HG02642 (cell line): ENCODE measurements around the gene PSMG3.
A peak's percentile ranks its signal among the peaks of the same experiment; 100 is the strongest.

Source experiments
- ATAC-seq: cut with Tn5 transposase; IDR thresholded peaks from one replicate; pipeline ENCODE4 v1.9.1; 2021; ENCODE audit warnings: mild to moderate bottlenecking; ENCODE audit not compliant: unreplicated experiment, poor library complexity

The PSMG3 gene, protein sequence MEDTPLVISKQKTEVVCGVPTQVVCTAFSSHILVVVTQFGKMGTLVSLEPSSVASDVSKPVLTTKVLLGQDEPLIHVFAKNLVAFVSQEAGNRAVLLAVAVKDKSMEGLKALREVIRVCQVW

DNA sequence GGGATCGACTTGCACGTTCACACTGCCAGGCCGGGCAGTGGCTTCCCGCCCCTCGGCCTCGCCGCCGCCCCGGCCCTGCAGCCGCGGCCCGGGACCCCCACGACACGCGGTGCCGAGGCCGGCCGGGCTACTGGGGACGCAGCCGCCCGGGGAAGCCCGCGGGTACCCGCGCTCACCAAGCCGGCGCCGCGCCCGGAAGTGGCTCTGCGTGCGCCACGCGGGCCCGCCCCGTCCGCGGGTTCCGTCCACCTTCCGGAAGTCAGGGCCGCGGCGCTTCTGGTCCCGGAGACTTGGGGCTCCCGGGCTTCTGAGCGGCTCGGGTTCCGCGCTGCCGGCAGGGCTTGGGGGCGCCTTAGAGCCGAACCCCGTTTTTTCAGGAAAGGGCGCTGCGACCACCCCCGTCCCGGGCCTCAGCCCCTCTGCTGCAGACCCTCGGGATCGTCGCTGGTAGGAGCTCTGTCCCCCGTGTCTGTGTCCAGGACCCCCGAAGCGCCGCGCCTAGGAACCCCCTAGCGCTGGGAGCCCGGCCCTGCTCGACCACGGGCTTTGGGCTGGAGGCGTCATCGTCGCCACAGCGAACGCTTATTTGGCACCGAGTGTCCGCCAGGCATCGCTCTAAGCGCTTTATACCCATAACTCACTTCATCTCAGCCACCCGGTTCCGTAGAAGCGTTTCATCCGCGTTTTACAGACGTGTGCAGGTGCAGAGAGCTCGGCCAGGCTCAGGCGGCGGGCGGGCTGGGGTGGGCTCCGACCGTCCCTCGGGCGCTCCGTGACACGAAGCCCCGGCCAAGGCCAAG, at the start of gene PSMG3:
TSS of gene PSMG3 (minus strand) at position 200 of the 800 bp plus-strand sequence. CDS start 693 bp downstream, outside the sequence.
- peak; percentile 90 for ATAC-seq

DNA sequence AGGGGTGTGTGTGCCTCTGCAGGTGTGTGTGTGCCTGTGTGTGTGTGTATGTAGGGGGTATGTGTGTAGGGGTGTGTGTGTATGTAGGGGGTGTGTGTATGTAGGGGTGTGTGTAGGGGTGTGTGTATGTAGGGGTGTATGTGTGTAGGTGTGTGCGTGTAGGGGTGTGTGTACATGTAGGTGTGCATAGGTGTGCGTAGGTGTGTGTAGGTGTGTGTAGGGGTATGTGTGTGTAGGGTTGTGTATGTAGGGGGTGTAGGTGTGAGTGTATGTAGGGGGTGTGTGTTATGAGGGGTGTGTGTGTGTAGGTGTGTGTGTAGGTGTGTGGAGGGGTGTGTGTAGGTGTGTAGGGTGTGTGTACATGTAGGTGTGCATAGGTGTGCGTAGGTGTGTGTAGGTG, 48.6 kb upstream of the PSMG3 start:
- ATAC-seq: no peak

DNA sequence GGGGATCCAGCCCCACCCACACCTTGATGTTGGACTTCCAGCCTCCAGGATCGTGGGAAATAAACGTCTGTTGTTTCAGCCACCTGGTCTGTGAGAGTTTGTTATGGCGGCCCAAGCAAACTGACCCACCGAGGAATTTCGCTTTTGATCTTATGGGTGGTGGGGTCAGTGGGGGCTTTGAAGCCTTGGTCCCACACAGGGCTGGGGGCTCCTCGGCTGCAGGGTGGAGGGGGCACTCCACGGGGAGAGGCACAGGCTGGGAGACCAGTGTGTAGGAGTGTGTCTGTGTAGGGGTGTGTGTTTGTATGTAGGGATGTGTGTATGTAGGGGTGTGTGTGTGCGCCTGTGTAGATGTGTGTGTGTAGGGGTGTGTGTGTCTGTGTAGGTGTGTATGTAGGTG, 48.1 kb upstream of the PSMG3 start:
- ATAC-seq: no peak

DNA sequence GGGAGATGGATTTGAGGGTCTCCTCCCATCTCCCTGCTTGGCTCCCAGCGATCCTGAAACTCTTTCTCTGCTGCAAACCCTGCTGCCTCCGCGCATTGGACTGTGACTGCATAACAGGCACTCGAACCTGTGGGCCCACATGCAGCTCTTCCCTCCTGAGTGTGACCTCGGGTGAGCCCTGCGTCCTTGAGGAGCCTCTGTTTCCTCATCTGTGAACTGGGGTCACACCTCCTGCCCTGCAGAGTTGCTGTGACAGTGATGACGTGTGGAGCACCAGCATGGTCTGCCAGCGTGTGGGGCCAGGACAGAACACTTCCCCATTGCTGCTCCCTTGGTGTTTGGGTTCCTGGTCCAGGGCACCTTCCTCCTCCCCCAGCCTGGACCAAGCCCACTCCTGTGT, 46.9 kb upstream of the PSMG3 start:
- ATAC-seq: no peak

DNA sequence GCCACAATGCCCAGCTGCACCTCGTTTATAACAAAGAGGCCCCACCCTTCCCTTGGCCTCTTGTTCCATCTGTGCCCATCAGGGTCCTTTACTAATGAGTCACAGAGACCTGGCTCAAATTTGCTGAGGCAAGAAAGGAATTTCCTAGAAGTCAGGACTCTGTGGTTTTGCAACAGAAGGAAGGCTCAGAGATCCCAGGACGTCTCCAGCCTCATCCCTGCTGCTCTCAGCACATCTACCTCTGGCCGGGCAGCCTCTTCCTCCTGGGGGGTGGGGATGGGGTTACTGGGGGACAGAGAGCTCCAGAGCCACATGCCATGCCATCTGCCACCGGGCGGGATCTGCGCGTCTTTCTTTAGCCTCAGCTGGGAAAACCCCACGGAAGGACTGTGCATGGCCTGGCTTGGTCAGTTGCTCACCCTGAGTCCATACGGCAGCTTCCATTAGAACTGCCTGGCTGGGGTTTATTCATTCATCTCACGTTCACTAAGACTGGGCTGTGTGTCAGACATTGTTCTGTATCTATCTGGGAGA, 41.9 kb upstream of the PSMG3 start:
- no peak for ATAC-seq

DNA sequence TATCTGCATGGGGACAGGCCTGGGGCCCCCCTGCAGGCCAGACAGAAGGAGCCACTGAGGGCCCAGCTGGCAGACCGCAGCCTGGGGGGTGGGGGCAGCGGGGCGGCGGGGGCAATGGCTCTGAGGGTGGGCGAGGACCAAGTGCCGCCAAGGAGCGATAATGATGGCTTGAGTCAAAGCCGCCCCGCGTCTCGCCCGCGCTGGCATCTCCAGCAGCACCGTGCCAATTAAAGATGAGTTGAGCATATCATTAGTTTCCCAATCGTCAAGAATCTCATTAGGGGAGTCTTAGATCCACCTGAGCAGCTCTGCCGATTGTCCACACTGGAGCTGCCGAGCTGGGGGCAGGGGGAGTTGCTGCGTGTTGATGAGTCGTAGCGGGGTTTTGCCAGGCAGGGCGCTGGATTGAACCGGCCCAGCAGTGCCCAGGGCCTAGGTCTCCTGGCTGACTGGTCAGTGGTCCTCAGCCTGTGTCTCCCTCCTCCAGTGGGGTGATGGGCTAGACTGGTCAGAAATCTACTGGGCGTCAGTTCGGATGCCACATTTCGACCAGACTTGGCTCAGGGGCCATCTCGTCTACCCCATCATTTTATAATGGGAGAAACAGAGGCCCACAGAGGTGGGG, 41.0 kb upstream of the PSMG3 start:
- no peak for ATAC-seq

DNA sequence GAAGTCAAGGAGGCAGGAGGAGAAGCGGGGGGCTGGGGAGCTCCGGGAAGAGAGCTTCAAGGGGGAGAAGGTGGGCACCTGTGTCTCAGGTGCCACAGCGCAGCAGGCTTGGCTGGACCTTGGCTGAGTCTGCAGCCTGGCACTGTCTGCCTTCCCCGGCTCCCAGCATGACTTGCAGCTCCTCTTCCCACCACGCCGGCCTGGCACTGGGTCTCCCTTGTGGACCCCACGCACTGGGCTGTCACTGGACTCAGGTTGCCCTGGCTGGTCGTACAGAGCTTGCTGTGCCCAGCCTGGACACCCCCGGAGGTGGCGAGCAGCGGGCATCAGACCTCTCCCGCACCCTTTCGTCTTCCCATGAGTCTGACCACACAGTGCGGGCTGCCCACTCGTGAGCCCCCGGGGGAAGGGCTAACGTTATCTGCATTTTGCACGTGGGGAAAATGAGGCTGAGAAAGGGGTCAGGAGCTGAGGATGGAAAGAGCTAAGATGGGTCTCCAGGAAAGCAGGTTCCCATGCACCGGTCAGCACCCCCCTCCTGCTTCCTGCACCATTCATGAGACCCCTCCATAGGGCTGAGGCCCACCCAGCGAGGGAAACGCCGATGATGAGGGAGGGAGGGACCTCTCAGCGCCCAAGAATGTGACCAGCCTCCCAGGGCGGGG, 40.3 kb upstream of the PSMG3 start:
- ATAC-seq: no peak

DNA sequence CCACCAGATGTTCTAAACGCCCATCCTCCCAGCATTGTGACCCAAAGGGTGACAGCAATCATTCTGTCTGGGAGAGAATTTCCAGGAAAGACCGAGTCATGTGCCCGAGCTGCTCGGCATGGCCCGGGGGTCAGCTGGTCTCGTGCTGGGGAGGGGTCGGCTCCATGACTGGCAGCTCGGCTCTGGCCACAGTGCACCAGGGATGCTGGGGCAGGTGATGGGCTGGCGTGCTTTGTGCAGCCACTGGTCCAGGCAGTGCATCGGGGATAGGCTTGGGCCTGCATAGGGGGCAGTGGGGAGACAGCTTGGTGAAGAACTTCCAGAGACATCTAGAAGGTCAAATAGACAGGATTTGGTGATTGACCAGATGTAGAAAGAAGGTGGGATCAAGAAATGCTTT, 39.2 kb upstream of the PSMG3 start:
- ATAC-seq: no peak

DNA sequence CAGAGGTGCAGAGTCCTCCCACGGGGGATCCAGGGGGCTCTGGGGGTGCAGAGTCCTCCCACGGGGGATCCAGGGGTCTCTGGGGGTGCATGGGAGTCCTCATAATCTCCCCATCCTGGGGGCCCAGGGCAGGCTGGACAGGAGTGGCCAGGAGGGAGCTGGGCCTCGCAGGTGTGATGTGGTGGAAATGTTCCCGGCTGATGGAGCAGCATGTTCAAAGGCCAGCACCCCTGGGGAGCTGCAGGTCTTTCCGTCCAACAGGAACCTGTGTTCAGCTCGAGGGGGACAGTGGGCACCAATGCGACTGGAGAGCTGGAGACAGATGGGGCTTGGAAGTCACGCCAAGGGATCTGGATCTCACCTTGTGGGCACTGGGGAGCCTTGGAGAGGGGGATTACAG, 38.5 kb upstream of the PSMG3 start:
- ATAC-seq: no peak

DNA sequence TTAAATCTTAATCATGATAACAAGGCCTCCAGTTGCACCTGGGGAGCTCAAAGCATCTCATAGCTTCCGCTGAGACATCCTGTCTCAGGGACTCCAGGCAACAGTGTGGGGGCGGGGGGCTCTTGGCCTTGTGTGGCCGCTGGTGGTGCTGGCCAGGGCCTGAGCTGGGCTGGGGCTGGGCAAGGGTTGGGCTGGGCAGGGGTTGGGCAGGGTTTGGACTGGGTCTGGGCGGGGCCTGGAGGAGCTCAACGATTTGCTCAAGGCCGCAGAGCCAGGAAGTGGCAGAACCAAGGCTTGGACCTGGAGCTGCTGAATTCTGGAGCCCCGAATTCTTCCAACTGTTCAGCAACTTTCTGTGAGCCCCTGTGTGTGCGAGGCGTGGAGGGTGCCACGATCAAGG, 37.9 kb upstream of the PSMG3 start:
- no peak for ATAC-seq

DNA sequence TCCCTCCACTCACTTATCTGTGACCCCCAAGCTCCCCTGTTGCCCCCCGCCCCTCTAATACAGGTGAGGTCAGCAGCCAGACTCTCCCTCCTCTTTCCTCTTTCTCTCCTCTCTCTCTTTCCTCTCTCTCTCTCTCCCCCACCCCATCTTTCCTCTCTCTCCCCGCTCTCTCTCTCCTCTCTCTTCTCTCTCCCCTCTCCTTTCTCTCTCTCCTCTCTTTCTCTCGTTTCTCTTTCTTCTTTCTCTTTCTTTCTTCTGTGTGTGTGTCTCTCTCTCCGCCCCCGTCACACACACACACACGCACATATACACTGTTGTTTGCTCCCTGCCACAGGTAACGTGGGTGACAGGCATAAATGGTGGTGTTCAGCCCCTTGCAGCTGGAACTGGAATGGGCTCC, 37.2 kb upstream of the PSMG3 start:
- no peak for ATAC-seq

DNA sequence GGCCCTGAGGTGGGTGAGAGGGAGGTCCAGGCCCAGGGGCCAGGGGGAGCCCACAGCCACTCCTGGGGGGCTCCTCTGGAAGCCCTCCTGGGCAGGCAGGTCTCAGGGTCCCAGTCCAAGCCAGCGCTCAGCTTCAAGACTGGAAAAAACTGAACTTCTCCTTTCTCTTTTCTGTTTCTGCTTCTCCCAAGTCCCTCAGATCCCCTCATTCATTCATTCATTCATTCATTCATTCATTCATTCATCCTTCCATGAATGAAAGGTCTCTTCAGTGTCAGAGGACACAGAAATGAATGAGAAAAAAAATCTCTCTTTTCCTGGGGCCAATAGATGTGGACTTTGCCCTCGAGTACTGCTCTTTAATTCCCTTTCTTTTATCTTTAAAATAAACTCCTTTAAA, 34.6 kb upstream of the PSMG3 start:
- no peak for ATAC-seq

DNA sequence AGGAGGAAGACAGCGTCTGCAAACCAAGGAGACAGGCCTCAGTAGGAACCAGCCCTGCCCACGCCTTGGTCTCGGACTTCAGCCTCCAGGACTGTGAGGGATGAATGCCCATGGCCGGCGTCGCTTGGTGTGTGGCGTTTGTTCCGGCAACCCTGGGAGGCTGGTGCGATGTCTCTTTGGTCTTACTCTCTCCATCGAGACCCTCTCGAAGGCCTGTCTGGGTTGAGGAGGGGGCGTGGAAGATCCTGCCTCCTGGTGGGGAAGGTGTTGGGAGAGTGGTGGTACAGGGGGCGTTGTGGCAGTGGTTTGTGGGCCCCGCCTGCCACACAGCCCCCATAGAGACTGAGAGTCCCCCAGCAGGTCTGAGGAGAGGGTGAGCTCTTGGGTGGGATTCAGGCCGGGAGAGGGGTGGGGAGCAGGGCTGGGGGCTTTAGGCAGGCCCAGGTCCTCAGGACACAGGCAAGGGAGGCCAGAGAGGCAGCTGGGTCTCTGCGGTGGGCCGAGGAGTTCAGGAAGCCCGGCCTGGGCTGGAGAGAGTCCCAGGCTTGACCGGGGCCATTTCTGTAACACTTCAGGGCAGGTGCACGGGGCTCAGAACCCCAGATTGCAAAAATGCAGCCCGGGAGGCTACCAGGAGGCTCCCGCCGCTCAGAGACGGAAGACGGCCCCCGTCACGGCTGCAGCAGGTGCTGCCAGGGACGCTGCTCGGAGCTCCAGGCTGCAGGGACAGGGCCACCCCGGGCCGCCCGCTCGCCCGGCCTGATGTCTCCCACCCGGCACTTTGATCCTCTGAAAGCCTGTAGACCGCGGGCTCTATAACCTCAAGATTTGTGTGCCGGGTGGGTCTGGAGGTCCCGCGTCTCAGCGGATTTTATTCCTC, 33.8 kb upstream of the PSMG3 start:
- ATAC-seq: no peak

DNA sequence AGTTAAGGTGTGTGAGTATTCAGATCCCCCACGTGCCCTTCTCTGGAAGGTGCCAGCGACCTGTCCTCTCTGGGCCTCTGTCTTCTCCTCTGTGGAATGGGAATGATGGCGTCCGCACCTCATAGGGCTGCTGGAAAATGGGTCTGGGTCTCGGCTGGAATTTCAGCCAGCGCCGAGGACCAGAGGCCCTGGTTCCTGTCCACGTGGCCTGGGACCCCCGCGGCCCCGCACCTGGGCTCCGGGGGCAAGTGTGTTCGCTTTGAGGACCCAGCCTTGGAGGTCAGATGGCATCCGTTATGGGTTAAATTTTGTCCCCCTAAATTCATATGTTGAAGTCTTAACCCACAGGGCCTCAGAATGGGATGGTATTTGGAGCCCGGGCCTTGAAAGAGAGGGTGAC, 32.6 kb upstream of the PSMG3 start:
- no peak for ATAC-seq

DNA sequence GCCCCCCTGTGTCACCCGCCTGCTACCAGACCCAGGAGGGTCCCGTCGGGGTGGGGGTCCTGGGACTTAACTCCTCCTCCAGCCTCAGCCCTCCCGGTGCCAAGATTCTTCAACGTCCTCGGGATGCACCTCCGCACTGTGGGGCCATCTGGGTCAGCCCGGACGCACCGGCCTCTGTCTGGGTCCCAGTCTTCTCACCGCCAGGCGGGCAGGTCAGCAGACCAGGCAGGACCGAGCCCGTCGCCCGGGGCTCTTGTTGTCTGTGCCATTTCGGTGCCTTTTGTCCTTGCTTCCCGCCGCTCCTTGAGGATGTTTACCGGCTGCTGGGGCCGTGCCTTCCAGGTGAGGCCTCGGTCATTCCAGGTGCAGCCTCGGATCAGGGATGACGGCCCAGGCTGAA, 32.1 kb upstream of the PSMG3 start:
- ATAC-seq: no peak

DNA sequence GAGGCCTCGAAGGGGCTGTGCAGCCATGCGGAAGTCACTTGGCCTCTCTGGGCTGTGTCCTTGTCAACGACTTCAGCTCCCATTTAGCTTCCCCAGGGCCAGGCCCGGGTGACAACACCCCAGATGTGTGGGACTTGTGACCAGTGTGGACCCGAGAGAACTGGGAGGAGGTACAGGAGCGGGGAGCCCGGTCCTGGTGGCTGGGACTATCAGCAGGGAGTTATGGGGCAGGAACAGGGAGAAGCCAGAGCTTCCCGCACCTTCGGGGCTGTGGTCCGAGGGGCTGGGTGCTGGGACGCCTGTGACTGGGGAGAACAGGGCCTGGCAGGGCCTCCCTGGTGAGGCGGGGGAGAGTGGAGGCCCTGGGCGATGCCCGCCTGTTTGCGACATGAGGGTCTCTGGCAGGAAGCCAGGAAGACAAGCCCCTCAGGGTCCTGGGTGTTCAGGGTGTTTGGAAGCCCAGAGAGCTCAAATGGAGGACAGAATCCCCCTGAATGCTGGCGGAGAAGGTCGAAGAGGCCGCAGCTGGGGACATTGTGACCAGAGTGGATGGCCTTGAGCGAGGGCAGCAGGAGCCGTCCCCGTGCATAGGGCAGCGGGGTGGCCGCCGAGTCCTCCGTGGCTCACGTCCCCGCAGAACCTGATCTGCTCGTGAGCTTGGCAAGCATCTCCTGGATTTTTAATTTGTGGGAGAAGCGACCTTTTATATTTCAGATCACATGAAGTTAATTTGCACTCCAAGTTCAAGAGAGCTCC, 30.0 kb upstream of the PSMG3 start:
- no peak for ATAC-seq

DNA sequence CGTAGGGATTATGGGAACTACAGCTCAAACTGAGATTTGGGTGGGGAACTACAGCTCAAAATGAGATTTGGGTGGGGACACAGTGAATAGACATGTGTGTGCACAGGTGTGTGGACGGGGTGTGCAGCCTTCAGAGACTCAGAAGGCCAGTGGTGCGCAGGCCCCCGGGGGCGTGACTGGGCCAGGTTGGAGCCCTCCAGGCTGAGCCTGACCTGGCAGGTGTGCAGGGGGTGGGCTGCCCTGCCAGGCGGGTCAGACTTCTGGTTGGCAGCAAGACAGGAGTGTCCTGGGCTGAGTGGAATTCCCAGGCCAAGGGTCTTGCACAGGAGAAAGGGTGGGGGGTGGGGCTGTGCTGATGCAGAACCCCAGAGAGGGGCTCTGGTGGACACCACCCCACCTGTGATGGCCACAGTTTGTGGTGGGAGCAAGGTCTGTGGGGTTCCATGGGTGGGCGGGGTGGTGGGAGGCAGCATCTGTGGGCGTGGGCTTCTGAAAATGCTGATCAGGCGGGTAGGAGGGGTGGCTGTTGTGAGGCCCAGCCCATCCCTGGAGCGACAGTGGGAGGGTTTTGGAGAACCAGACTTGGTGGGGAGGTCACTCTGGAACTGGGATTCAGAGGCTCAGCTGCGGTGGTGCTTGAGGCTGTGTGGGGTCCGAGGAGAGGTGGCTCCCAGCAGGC, 29.3 kb upstream of the PSMG3 start:
- ATAC-seq: no peak

DNA sequence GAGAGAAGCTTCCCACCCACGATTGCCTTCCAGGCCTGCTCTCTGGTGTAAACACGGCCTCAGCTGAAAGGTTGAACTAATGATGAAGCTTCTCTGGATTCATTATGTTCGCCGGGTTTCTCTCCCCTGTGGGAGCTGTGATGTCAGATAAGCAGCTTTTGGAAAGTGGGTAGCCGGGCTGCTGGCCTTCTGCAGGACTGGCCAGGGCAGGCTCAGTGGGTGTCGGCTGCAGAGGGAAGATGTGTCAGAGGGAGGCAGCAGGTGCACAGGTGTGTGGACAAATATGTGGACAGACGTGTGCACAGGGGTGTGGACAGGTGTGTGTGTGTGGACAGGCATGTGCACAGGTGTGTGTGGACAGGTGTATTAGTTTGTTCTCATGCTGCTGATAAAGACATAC, 28.5 kb upstream of the PSMG3 start:
- ATAC-seq: no peak

DNA sequence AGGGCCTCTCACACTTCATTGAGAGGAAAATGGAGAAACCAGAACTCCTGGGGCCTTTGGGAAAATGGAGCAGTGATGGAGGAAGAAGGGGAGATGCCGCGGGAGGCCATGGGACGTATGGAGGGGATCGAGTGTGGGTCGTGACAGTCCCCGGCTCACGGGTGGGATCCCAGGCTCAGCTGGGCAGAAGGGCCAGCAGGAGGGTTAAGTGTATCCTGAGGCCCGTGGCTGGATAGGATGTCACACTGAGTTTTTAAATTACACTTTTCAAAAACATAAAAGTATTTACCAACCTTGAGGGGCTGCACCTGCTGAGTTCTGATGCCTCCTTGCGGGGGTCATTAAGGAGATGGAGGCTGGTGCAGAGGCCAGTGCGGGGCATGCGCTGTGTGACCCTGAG, 28.0 kb upstream of the PSMG3 start:
- ATAC-seq: no peak
